Mesothelial cell of epicardium (in vitro differentiated cells): ENCODE data around the gene KLK4. TPM values are rescaled to one million over a fixed set of nuclear protein-coding genes. Genes with fewer than 3 reads are reported as not detected.

Experiments used
- DNase-seq, 2 experiments: peaks; one replicate each; pipeline ENCODE4 v3.0.0; 2021; ENCODE audit warnings: low spot score in 2 of 2; ENCODE audit not compliant: unreplicated experiment in 2 of 2
- H3K27ac Mint-ChIP-seq: 2 replicates; pipeline ENCODE4 v1.8.0; 2021; ENCODE audit warnings: mixed read lengths
- H3K27me3 Mint-ChIP-seq: 2 replicates; pipeline ENCODE4 v1.8.0; 2021; ENCODE audit warnings: low read depth, mixed read lengths
- H3K36me3 Mint-ChIP-seq: 2 replicates; pipeline ENCODE4 v1.8.0; 2021; ENCODE audit warnings: mixed read lengths
- H3K4me1 Mint-ChIP-seq: 2 replicates; pipeline ENCODE4 v1.8.0; 2021; ENCODE audit warnings: mixed read lengths
- H3K4me3 Mint-ChIP-seq: 2 replicates; pipeline ENCODE4 v1.8.0; 2021; ENCODE audit warnings: mild to moderate bottlenecking, moderate library complexity, mixed read lengths
- H3K9me3 Mint-ChIP-seq: 2 replicates; pipeline ENCODE4 v1.8.0; 2021; ENCODE audit warnings: mixed read lengths
- CTCF ChIP-seq: fragments of 200-600 bp; sonication (generic); IDR thresholded peaks from one replicate; pipeline ENCODE4 v1.5.0; 2021; ENCODE audit warnings: antibody characterized with exemption; ENCODE audit not compliant: unreplicated experiment
- total RNA-seq: library from RNA; stranded (reverse); gene quantifications from 3 replicates; pipeline ENCODE4 v1.2.1, GENCODE V29; 2021

KLK4 gene
- total RNA-seq, 1 donor from 2014 or later = not detected

- H3K36me3 Mint-ChIP-seq = no peaks in the 10 kb centered on the region
- H3K4me3 Mint-ChIP-seq = no peak overlapping the region
- H3K27me3 Mint-ChIP-seq = peaks cover 40% of the 10 kb centered on the region
- peaks cover 4% of the 10 kb centered on the region for H3K4me1 Mint-ChIP-seq
- DNase-seq = no peak
- H3K27ac Mint-ChIP-seq = no peak overlapping the region
- no peak for TF ChIP-seq CTCF
- no peaks in the 10 kb centered on the region for H3K9me3 Mint-ChIP-seq
These were observed 21.5 kb upstream of the KLK4 start for GRCh38 chr19:50932690-50933083.

GRCh38 chr19:50932018-50932689 is 21.0 kb upstream of the KLK4 start:
- H3K9me3 Mint-ChIP-seq = no peaks in the 10 kb centered on the region
- no peak for TF ChIP-seq CTCF
- peaks cover 41% of the 10 kb centered on the region for H3K27me3 Mint-ChIP-seq
- H3K27ac Mint-ChIP-seq = no peak overlapping the region
- DNase-seq = no peak
- no peaks in the 10 kb centered on the region for H3K36me3 Mint-ChIP-seq
- no peak overlapping the region for H3K4me3 Mint-ChIP-seq
- peaks cover 4% of the 10 kb centered on the region for H3K4me1 Mint-ChIP-seq

- Mint-ChIP-seq H3K27me3 (peaks cover 46% of the 10 kb centered on the region), H3K4me3 (no peak overlapping the region), H3K36me3 (no peaks in the 10 kb centered on the region), H3K9me3 (no peaks in the 10 kb centered on the region), H3K27ac (no peak overlapping the region), H3K4me1 (peaks cover 4% of the 10 kb centered on the region)
- no peak for TF ChIP-seq CTCF
- no peak for DNase-seq
These were observed 19.8 kb upstream of the KLK4 start for GRCh38 chr19:50931023-50931422.

GRCh38 chr19:50928831-50929230 is 17.6 kb upstream of the KLK4 start:
- Mint-ChIP-seq H3K27me3 (peaks cover 57% of the 10 kb centered on the region), H3K36me3 (no peaks in the 10 kb centered on the region), H3K4me1 (peaks cover 4% of the 10 kb centered on the region), H3K4me3 (no peak overlapping the region), H3K9me3 (no peaks in the 10 kb centered on the region), H3K27ac (no peak overlapping the region)
- no peak for TF ChIP-seq CTCF
- no peak for DNase-seq

GRCh38 chr19:50926144-50926543 is 14.9 kb upstream of the KLK4 start:
- Mint-ChIP-seq H3K4me1 (peaks cover 7% of the 10 kb centered on the region), H3K4me3 (no peak overlapping the region), H3K27me3 (peaks cover 62% of the 10 kb centered on the region), H3K9me3 (no peaks in the 10 kb centered on the region), H3K36me3 (no peaks in the 10 kb centered on the region), H3K27ac (no peak overlapping the region)
- no peak for DNase-seq
- no peak for TF ChIP-seq CTCF

- Mint-ChIP-seq H3K27ac (no peak overlapping the region), H3K4me3 (no peak overlapping the region), H3K27me3 (peaks cover 61% of the 10 kb centered on the region), H3K36me3 (no peaks in the 10 kb centered on the region), H3K9me3 (no peaks in the 10 kb centered on the region), H3K4me1 (peaks cover 7% of the 10 kb centered on the region)
- no peak for DNase-seq
- TF ChIP-seq CTCF = no peak
These were observed 14.5 kb upstream of the KLK4 start for GRCh38 chr19:50925734-50926133.
